ENCODE results near the gene SLC9A9.

Gene SLC9A9

GRCh38 chr3:143506190-143506589 is 342.1 kb downstream of the SLC9A9 start:
- no peak for DNase-seq (ENCODE audit: low read depth)

GRCh38 chr3:143503325-143503885 is 344.9 kb downstream of the SLC9A9 start:
- no peak for DNase-seq (ENCODE audit: low read depth)

- no peak for DNase-seq (ENCODE audit: low read depth)
These were observed 346.2 kb downstream of the SLC9A9 start for GRCh38 chr3:143502081-143502480.

GRCh38 chr3:143497382-143497781 is 350.9 kb downstream of the SLC9A9 start:
- DNase-seq (ENCODE audit: low read depth): no peak

GRCh38 chr3:143496191-143496590 is 352.1 kb downstream of the SLC9A9 start:
- no peak for DNase-seq (ENCODE audit: low read depth)

- DNase-seq (ENCODE audit: low read depth): no peak
These were observed 352.7 kb downstream of the SLC9A9 start for GRCh38 chr3:143495527-143495926.

- DNase-seq (ENCODE audit: low read depth): no peak
These were observed 361.7 kb downstream of the SLC9A9 start for GRCh38 chr3:143486611-143487010.

- DNase-seq (ENCODE audit: low read depth): no peak
These were observed 363.3 kb downstream of the SLC9A9 start for GRCh38 chr3:143484846-143485512.

GRCh38 chr3:143483214-143483613 is 365.1 kb downstream of the SLC9A9 start:
- DNase-seq (ENCODE audit: low read depth): no peak

GRCh38 chr3:143482106-143483088 is 365.9 kb downstream of the SLC9A9 start:
- DNase-seq (ENCODE audit: low read depth): no peak

GRCh38 chr3:143480344-143480743 is 367.9 kb downstream of the SLC9A9 start:
- no peak for DNase-seq (ENCODE audit: low read depth)

- no peak for DNase-seq (ENCODE audit: low read depth)
These were observed 368.5 kb downstream of the SLC9A9 start for GRCh38 chr3:143479727-143480126.

- no peak for DNase-seq (ENCODE audit: low read depth)
These were observed 370.1 kb downstream of the SLC9A9 start for GRCh38 chr3:143478115-143478693.

GRCh38 chr3:143476965-143477640 is 371.2 kb downstream of the SLC9A9 start:
- DNase-seq (ENCODE audit: low read depth): no peak

- DNase-seq (ENCODE audit: low read depth): no peak
These were observed 372.3 kb downstream of the SLC9A9 start for GRCh38 chr3:143475981-143476380.

- no peak for DNase-seq (ENCODE audit: low read depth)
These were observed 375.3 kb downstream of the SLC9A9 start for GRCh38 chr3:143472731-143473523.

- no peak for DNase-seq (ENCODE audit: low read depth)
These were observed 376.6 kb downstream of the SLC9A9 start for GRCh38 chr3:143471705-143472104.

GRCh38 chr3:143469159-143469558 is 379.1 kb downstream of the SLC9A9 start:
- no peak for DNase-seq (ENCODE audit: low read depth)

- no peak for DNase-seq (ENCODE audit: low read depth)
These were observed 382.6 kb downstream of the SLC9A9 start for GRCh38 chr3:143465666-143466065.

- no peak for DNase-seq (ENCODE audit: low read depth)
These were observed 383.4 kb downstream of the SLC9A9 start for GRCh38 chr3:143464850-143465249.

GRCh38 chr3:143455480-143455879 is 392.8 kb downstream of the SLC9A9 start:
- DNase-seq (ENCODE audit: low read depth): no peak

Measured in CMK (cell line).